Astrocyte (in vitro differentiated cells and primary cell): ENCODE results near the gene CNTNAP2. TPM values are rescaled to one million over a fixed set of nuclear protein-coding genes. Genes with fewer than 3 reads are reported as not detected.

Experiments used
- DNase-seq: peaks from one replicate; pipeline ENCODE4 v3.0.0-alpha.2; 2010; ENCODE audit warnings: low read depth
- FAIRE-seq: peaks from 2 replicates; lab custom pipeline; 2011; peaks lifted over from hg19 to GRCh38; lab: Jason Lieb, UNC
- H2AFZ ChIP-seq: 2 replicates; pipeline ENCODE4 v1.6.0; 2012; ENCODE audit warnings: low read depth, low read length, inconsistent platforms
- H3K27ac ChIP-seq: 2 replicates; pipeline ENCODE4 v1.5.1; 2011; ENCODE audit warnings: low read depth, low read length, inconsistent platforms
- H3K27me3 ChIP-seq: 2 replicates; pipeline ENCODE4 v1.6.0; 2011; ENCODE audit warnings: low read length, inconsistent platforms; ENCODE audit not compliant: insufficient read depth
- H3K36me3 ChIP-seq: 2 replicates; pipeline ENCODE4 v1.5.1; 2011; ENCODE audit warnings: low read length, inconsistent platforms; ENCODE audit not compliant: insufficient read depth
- H3K4me1 ChIP-seq: 2 replicates; pipeline ENCODE4 v1.5.1; 2011; ENCODE audit warnings: low read length, inconsistent platforms; ENCODE audit not compliant: insufficient read depth
- H3K4me2 ChIP-seq: 2 replicates; pipeline ENCODE4 v1.6.0; 2012; ENCODE audit warnings: low read length, inconsistent platforms
- H3K4me3 ChIP-seq: 2 replicates; pipeline ENCODE4 v1.5.1; 2011; ENCODE audit warnings: low read depth, mild to moderate bottlenecking, low read length, inconsistent platforms; ENCODE audit not compliant: insufficient read depth
- H3K79me2 ChIP-seq: 2 replicates; pipeline ENCODE4 v1.6.0; 2012; ENCODE audit warnings: mild to moderate bottlenecking, low read length, inconsistent platforms; ENCODE audit not compliant: insufficient read depth
- H3K9ac ChIP-seq: 2 replicates; pipeline ENCODE4 v1.6.0; 2012; ENCODE audit warnings: mild to moderate bottlenecking, low read length, inconsistent platforms
- H3K9me3 ChIP-seq: 2 replicates; pipeline ENCODE4 v1.5.1; 2012; ENCODE audit warnings: low read depth, mild to moderate bottlenecking, low read length, inconsistent platforms; ENCODE audit not compliant: insufficient read depth
- H4K20me1 ChIP-seq: 2 replicates; pipeline ENCODE4 v1.6.0; 2012; ENCODE audit warnings: low read length, inconsistent platforms; ENCODE audit not compliant: insufficient read depth
- H3K27ac Mint-ChIP-seq: one replicate; pipeline ENCODE4 v1.8.0; 2021; ENCODE audit warnings: mild to moderate bottlenecking, mixed read lengths; ENCODE audit not compliant: unreplicated experiment
- H3K27me3 Mint-ChIP-seq: one replicate; pipeline ENCODE4 v1.8.0; 2021; ENCODE audit warnings: low read depth, mixed read lengths; ENCODE audit not compliant: unreplicated experiment
- H3K36me3 Mint-ChIP-seq: one replicate; pipeline ENCODE4 v1.8.0; 2021; ENCODE audit warnings: low read depth, mixed read lengths; ENCODE audit not compliant: unreplicated experiment
- H3K4me1 Mint-ChIP-seq: one replicate; pipeline ENCODE4 v1.8.0; 2021; ENCODE audit warnings: low read depth, mixed read lengths; ENCODE audit not compliant: unreplicated experiment
- H3K4me3 Mint-ChIP-seq: one replicate; pipeline ENCODE4 v1.8.0; 2021; ENCODE audit warnings: mild to moderate bottlenecking, moderate library complexity, mixed read lengths; ENCODE audit not compliant: unreplicated experiment
- H3K9me3 Mint-ChIP-seq: one replicate; pipeline ENCODE4 v1.8.0; 2021; ENCODE audit warnings: mild to moderate bottlenecking, mixed read lengths; ENCODE audit not compliant: unreplicated experiment
- EZH2 ChIP-seq: IDR thresholded peaks from 2 replicates; pipeline ENCODE4 v1.6.1; 2012; ENCODE audit warnings: mild to moderate bottlenecking, low read length, inconsistent platforms; ENCODE audit not compliant: insufficient read depth
- total RNA-seq: library from RNA; stranded (reverse); gene quantifications from 2 replicates; pipeline ENCODE4 v1.2.1, GENCODE V29; 2021
- TF ChIP-seq, protein P1 (sequence below): IDR thresholded peaks from 2 replicates; pipeline ENCODE4 v1.5.1; 2011; ENCODE audit warnings: low read depth, mild to moderate bottlenecking, inconsistent platforms, low read length, moderate library complexity; ENCODE audit not compliant: insufficient read depth

Gene CNTNAP2
- total RNA-seq, 1 donor from 2014 or later = 20.0 TPM

DNA sequence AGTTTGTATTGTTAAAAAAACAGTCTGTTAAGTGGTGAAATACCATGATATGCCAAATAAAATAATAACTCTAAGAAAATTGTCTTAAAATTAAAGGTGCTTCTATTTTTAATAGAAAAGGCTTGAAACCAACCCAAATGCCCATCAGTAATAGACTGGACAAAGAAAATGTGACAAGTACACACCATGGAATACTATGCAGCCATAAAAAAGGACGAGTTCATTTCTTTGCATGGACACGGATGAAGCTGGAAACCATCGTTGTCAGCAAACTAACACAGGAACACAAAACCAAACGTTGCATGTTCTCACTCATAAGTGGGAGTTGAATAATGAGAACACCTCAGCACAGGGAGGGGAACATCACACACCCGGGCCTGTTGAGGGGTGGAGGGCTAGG, 7.1 kb downstream of the CNTNAP2 start:
- H3K9me3 ChIP-seq = no peaks in the 10 kb centered on the region
- H3K4me3 Mint-ChIP-seq = no peak overlapping the region

DNA sequence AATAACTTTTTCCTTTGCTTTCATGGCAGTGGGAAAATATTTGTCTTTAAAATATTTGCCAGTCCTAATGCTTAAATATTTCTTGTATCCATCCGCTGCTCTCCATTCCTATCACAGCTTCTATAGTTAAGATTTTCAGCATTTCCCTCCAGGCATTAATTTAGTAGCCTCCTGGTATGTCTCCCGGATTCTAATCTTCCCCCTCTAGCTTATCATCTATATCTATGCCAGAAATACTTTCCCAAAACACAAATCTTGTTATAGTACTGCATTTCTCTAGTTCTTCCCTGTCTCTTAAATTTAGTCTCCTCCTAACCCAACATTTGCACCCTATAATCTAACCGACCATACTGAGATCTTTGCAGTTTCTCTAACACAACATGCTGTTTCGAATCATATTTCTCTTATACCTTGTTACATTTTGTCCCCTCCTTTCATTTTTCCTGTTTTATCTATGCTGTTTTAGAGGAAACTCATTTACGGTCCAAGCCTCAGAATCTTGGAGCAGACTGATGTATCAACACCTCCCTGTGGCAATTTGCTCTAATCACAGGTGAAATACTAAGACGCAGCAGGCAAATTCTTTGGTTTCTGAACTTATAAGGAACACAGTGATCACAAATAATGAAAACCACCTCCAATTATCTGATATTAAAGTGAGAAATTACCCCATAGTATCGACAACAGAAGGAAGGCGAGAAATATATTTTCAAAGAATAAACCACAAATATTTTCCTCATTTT, 10.3 kb downstream of the CNTNAP2 start:
- H3K9me3 Mint-ChIP-seq = no peaks in the 10 kb centered on the region
- Histone ChIP-seq H3K4me2 (no peak overlapping the region), H3K79me2 (no peaks in the 10 kb centered on the region), H4K20me1 (no peaks in the 10 kb centered on the region), H2AFZ (no peak overlapping the region), H3K4me3 (no peak overlapping the region), H3K9ac (no peak overlapping the region), H3K27ac (no peak overlapping the region), H3K4me1 (no peaks in the 10 kb centered on the region), H3K27me3 (no peaks in the 10 kb centered on the region), H3K36me3 (no peaks in the 10 kb centered on the region), H3K9me3 (no peaks in the 10 kb centered on the region)
- DNase-seq (no peak), FAIRE-seq (no peak)
- no peak for TF ChIP-seq EZH2
- TF ChIP-seq, protein P1, sequence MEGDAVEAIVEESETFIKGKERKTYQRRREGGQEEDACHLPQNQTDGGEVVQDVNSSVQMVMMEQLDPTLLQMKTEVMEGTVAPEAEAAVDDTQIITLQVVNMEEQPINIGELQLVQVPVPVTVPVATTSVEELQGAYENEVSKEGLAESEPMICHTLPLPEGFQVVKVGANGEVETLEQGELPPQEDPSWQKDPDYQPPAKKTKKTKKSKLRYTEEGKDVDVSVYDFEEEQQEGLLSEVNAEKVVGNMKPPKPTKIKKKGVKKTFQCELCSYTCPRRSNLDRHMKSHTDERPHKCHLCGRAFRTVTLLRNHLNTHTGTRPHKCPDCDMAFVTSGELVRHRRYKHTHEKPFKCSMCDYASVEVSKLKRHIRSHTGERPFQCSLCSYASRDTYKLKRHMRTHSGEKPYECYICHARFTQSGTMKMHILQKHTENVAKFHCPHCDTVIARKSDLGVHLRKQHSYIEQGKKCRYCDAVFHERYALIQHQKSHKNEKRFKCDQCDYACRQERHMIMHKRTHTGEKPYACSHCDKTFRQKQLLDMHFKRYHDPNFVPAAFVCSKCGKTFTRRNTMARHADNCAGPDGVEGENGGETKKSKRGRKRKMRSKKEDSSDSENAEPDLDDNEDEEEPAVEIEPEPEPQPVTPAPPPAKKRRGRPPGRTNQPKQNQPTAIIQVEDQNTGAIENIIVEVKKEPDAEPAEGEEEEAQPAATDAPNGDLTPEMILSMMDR = no peak
- no peak overlapping the region for H3K4me3 Mint-ChIP-seq
- H3K27me3 Mint-ChIP-seq = no peaks in the 10 kb centered on the region
- no peaks in the 10 kb centered on the region for H3K4me1 Mint-ChIP-seq
- no peaks in the 10 kb centered on the region for H3K36me3 Mint-ChIP-seq
- H3K27ac Mint-ChIP-seq = no peak overlapping the region

More for the DNA sequence above, 7.1 kb downstream of the CNTNAP2 start:
- FAIRE-seq = no peak
- H3K36me3 ChIP-seq = no peaks in the 10 kb centered on the region
- no peaks in the 10 kb centered on the region for H3K27me3 ChIP-seq
- DNase-seq = no peak
- no peaks in the 10 kb centered on the region for H3K9me3 Mint-ChIP-seq
- H3K27ac ChIP-seq = no peak overlapping the region
- H3K27ac Mint-ChIP-seq = no peak overlapping the region
- no peaks in the 10 kb centered on the region for H3K4me1 ChIP-seq
- no peak overlapping the region for H3K4me3 ChIP-seq
- H2AFZ ChIP-seq = no peak overlapping the region
- no peaks in the 10 kb centered on the region for H3K27me3 Mint-ChIP-seq
- H3K36me3 Mint-ChIP-seq = no peaks in the 10 kb centered on the region
- TF ChIP-seq EZH2 = no peak
- TF ChIP-seq, protein P1 = no peak
- no peaks in the 10 kb centered on the region for H3K4me1 Mint-ChIP-seq
- no peaks in the 10 kb centered on the region for H4K20me1 ChIP-seq
- H3K9ac ChIP-seq = no peak overlapping the region
- no peak overlapping the region for H3K4me2 ChIP-seq
- no peaks in the 10 kb centered on the region for H3K79me2 ChIP-seq

DNA sequence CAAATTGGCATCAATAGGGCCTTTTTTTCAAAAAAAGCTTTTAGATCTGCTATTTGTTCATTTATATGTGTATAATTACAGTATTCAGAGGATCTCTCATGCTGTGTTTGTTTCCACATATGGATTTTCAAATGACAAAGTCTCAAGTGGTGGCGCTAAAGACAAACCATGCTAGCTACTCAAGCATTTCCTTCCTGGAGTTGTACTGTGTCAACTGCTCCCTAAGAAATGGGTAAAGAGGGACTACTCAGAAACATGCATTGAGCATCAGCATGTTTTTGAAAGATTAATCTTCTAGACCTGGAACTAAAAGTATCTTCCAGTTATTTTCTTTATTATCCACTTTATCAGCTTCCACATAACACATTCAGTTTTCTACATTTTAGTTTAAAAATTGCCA, 12.7 kb downstream of the CNTNAP2 start:
- H3K4me3 Mint-ChIP-seq = no peak overlapping the region
- H3K27me3 Mint-ChIP-seq = no peaks in the 10 kb centered on the region
- DNase-seq (no peak), FAIRE-seq (no peak)
- no peaks in the 10 kb centered on the region for H3K36me3 Mint-ChIP-seq
- H3K27ac Mint-ChIP-seq = no peak overlapping the region
- Histone ChIP-seq H3K27me3 (no peaks in the 10 kb centered on the region), H3K79me2 (no peaks in the 10 kb centered on the region), H3K9ac (no peak overlapping the region), H3K9me3 (no peaks in the 10 kb centered on the region), H3K4me1 (no peaks in the 10 kb centered on the region), H3K4me3 (no peak overlapping the region), H2AFZ (no peak overlapping the region), H3K4me2 (no peak overlapping the region), H4K20me1 (no peaks in the 10 kb centered on the region), H3K27ac (no peak overlapping the region), H3K36me3 (no peaks in the 10 kb centered on the region)
- TF ChIP-seq, protein P1 = no peak
- no peaks in the 10 kb centered on the region for H3K9me3 Mint-ChIP-seq
- H3K4me1 Mint-ChIP-seq = no peaks in the 10 kb centered on the region
